NCI-H2107 treated with DMSO at 0.1 percent for 48 hours (cell line): ENCODE results near the gene ZDHHC14.
"Not testable (repeated sequence)": the region's sequence is repeated elsewhere in the genome, so short reads cannot be mapped to it uniquely, and the experiment has no call there.

Experiments used
- DNase-seq: peaks from one replicate; lab custom pipeline; 2025; ENCODE audit not compliant: unreplicated experiment; lab: John Stamatoyannopoulos, UW

ZDHHC14 gene

DNA sequence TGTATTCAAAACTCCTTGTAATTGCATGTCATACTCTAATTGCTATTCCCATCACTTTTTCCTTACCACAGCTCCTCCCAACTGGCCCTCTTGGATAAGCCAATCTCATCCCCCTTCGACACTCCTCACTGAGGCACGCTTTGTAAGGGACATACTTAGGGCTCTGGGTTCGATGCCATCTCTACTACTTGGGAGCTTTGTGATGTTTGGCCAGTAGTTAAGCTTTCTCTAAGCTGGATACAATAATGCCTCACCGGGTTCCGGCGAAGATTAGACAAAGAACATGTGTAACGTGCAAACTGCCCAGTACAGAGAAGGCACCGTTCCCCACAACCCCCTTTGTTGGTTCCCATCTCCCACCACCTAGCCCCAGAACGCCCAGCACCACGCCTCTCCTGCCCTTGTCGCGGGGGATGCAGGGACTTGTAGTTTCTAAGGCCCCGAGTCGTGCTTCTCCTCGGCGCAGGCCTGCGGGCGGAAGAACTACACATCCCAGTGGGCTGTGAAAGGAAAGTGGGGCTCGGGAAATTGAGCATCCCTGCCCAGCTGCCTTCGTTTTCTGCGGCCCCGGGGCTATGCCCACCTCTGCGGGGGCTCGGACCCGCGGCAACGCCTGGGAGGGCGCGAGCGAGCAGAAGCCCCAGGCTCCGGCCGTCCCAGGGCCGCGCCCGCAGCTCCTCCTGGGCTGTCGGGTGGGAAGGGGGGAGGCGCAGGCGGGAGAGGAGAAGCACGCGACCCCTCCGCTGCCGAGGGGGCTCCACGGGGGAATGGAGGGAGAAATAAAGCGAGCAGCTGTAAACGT lies 1.1 kb upstream of the ZDHHC14 start:
- DNase-seq = peak; percentile 85

GRCh38 chr6:157380458-157380778 lies 572 bp upstream of the ZDHHC14 start:
- DNase-seq = no peak

GRCh38 chr6:157381631-157382621 lies 936 bp downstream of the ZDHHC14 start:
- no peak for DNase-seq

GRCh38 chr6:157382821-157383220 lies 1.8 kb downstream of the ZDHHC14 start:
- DNase-seq = no peak

DNA sequence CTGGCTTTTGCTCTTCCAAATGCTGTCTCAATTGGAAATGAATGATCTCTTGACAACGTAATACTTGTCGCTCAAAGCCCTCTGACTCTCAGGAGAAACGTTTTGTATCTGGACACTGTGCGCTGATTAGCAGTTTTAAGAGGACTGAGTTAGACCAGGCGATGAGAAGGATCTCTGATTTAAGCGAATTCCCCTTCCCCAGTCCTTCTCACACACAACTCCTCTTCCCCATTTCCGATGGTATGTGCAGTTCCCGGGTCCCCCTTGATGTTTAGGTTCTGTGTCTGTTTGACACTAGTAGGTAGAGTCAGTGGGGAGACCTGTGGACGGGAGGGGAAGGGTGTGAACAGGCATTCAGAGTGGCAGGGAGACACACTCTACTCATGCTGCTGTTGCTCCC lies 2.5 kb downstream of the ZDHHC14 start:
- DNase-seq = no peak

DNA sequence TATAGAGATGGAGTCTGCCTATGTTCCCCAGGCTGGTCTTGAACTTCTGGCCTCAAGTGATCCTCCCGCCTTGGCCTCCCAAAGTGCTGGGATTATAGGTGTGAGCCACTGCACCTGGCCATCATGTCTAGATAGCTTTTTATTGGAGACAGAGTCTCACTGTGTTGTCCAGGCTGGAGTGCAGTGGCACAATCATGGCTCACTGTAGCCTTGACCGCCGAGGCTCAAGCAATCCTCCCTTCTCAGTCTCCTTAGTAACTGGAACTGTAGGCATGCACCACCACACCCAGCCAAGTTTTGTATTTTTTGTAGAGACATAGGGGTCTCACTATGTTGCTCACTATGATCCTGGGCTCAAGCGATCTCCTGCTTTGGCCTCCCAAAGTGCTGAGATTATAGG lies 4.0 kb downstream of the ZDHHC14 start:
- DNase-seq = not testable (repeated sequence)

DNA sequence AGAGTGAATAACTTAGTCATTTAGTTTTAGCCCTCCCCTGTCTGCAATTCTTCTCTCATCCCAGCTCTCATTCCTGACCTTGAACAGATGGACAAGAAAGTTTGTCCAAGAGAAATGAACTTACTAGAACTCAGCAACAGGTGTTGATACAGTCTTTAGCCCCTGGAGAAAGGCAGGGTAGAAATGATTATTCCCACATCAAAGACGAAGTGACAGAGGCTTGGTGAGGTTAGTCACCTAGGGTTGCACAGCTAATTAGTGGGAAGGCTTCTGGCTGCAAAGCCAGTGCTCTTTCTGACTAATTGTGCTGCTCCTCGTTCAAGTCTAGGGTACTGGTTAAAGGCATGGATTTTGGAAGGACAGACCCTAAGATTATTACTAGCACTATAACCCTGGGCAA lies 4.5 kb downstream of the ZDHHC14 start:
- no peak for DNase-seq

- DNase-seq = no peak
Measured at GRCh38 chr6:157386023-157386422, 5.0 kb downstream of the ZDHHC14 start.

DNA sequence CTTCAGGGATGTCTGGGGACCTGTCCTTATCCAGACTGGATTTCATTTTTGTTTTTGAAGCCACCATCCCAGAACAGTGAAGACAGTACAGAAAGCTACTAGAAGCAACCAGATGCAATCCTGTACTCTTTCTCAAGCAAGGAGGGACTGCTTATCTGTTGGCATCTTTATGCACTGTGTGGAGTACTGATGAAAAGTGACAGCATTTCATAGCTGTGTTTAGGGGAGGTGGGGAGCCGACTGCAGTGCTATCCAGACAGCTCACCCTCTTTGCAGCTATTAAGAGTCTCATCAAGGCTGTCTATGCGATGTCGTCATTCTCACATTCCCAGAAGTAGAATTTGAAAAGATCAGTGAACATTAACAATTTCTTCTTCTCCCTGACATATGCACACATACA lies 5.5 kb downstream of the ZDHHC14 start:
- no peak for DNase-seq

DNA sequence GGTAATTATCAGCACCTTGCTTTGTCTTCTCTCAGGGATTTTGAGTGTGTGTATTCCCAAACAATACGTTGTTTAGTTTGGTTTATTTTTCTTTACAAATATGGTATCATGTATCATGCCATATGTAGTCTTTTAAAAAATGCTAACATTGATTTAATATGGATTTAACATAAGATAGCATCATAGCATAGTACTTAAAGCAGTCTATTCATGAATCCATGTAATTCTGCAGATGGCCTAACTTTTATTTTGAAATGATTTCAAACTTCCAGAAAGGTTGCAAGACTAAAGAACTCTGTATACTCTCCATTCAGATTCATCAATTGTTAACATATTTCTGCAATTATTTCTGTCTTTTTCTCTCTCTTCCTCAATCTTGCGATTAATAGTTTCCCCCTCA lies 7.9 kb downstream of the ZDHHC14 start:
- DNase-seq = no peak

- no peak for DNase-seq
Measured at GRCh38 chr6:157390273-157391060, 9.5 kb downstream of the ZDHHC14 start.

DNA sequence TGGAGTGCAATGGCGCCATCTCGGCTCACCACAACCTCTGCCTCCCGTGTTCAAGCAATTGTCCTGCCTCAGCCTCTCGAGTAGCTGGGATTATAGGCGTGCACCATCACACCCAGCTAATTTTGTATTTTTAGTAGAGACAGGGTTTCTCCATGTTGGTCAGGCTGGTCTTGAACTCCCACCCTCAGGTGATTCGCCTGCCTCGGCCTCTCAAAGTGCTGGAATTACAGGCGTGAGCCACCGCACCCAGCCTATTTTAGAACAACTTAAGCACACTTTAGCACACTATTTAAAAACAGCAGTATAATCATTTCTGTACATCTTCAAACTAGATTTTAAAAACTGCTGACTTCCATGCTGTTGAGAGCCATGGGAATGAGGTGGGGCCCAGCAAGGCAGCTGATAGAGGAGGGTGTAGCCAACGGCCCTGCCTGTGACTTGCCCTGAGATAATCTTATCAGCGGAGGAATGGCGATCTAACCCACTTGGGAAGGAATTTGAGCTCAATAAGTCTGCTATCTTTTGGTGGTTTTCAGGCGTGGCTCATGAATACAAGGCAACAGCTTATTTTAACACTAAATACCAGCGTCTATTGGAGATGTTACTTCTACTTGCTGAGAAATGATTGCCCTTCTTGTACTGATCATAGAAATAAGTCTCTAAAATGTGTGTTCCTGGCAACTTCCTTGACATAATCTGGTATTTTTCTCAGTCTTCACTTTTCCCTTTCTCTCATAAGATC lies 12.1 kb downstream of the ZDHHC14 start:
- no peak for DNase-seq

- DNase-seq = no peak
Measured at GRCh38 chr6:157393669-157394327, 12.8 kb downstream of the ZDHHC14 start.

GRCh38 chr6:157395199-157395598 lies 14.2 kb downstream of the ZDHHC14 start:
- DNase-seq = not testable (repeated sequence)

GRCh38 chr6:157396026-157396425 lies 15.0 kb downstream of the ZDHHC14 start:
- DNase-seq = no peak

DNA sequence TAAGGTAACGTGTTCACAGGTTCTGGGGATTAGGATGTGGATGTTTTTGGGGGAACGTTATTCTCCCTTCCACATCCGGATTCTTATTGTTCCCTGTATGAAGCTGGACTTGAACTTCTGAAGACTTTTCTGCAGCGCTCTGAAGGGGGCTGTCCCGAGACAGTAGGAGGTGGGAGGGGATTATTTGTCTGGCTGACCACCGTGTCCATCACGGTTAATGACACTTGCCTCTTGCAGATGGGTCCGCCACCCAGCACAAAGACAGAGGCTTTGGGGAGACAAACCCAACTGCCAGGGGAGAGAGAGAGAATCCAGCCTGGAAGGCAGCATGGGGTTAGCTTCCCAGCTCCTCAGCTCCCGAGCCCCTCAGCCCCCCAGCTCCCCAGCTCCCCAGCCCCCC lies 16.7 kb downstream of the ZDHHC14 start:
- no peak for DNase-seq

DNA sequence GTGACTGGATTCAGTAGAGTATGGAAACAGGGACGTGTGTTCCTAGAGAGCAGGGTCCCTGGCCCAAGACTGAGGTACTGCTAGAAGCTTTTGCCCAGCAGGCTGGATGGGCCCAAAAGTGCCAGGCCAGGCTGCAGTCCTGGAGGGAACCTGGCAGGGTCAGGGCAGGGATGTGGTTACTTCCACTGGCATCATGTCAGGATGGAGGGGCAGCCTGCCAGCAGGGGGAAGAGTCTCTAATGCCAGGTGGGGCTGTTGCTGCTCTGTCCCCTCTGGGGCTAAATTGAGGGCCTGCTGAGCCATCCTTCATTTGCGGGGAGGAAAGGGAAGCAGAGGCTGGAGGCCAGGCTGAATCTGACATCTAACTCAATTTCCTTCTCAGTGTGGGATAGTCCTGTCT lies 17.2 kb downstream of the ZDHHC14 start:
- no peak for DNase-seq

GRCh38 chr6:157400676-157401075 lies 19.7 kb downstream of the ZDHHC14 start:
- no peak for DNase-seq

- DNase-seq = no peak
Measured at GRCh38 chr6:157401734-157402338, 20.8 kb downstream of the ZDHHC14 start.
